ENCODE results near the gene ERC2.
"Not testable (repeated sequence)": the region's sequence is repeated elsewhere in the genome, so short reads cannot be mapped to it uniquely, and the experiment has no call there.

Gene ERC2

DNA sequence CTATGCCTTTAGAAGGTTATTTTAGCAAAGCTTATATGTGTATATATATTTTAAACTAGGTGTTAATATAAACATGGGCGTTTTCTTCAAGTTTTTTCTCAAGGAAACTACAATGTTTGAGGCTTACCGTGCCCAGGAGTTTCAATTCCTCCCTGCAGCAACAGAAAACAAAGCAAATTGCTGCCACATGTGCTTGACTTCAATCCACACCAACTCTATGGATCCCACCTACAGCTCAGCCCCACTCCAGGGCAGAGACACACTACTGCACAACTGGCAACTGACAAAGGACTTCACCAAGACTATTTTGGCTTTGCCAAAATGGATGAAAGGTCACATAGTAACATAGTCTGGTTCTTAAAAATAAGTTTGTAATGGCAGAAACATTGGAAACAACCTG is 346.6 kb downstream of the ERC2 start:
- no peak for DNase-seq (ENCODE audit: low read depth)

DNA sequence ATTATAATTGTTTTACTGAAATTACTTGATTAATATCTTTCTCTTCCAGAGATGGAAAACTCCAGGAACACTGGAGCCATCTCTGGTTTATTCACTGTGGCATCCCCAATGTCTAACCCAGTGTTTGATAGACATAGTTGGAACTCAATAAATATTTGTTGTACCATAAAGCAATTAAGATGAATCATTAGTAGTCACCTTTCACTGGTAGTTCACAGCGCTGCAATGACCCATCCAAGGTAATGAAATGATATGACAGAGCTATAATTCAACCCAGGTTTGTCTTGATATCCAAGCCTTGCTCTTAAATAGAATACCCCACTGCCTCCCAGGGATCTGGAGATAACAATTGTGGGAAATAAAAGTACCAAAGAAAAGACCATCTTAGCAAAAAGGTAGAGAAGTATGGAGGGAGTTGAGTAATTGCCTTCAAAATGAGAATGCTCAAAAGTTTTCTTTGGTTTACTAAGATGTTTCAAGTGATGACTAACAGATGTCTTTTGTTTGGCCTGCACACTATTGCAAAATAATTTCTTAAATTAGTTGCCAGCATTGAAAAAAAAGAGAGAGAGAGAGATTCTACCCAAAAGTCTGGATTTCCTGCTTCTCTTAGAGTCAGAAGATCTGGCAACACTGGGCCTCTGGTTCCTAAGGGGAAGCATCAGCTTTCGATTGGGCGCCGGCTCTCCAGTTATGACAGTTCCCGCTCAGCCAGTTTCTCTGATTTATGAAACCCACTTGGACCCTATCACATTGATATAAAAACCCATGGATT is 348.5 kb downstream of the ERC2 start:
- peak; percentile 68 for DNase-seq (ENCODE audit: low read depth)

GRCh38 chr3:56118968-56119367 is 349.3 kb downstream of the ERC2 start:
- no peak for DNase-seq (ENCODE audit: low read depth)

DNA sequence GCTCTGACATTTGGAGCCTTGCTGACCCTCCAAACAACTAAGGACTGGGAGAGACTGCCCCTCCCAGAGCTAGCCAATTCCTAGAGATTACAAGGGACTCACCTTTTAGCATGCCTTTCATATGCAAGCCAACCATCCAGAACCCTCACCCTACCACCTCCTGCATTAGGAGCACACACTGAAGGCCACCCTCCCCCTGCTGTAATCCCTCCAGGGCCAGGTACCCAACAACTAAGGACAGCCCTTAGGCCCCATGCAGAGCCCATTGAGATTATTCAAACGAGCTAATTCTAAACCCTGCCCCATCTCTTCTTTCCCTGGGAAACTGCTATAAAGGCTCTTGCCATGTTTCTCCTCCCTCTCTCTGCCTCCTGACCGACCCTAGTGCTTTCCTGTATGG is 352.6 kb downstream of the ERC2 start:
- no peak for DNase-seq (ENCODE audit: low read depth)

DNA sequence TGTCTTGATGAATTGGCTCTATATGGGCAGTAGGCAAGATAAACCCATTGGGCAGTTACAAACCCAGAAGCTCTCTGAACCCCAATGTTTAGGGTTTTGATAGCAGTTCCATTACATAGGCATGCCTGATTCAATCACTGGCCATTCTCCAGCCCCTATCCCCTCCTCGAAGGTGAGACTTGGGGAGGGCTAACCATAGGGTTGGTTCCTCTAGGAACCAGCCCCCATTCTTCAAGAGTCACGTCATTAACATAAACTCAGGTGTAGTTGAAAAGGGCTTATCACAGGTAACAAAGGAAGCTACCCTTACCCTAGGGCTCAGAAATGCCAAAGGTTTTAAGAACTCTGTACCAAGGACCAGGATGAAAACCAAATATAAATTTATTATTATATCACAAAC is 353.1 kb downstream of the ERC2 start:
- DNase-seq (ENCODE audit: low read depth) = no peak

DNA sequence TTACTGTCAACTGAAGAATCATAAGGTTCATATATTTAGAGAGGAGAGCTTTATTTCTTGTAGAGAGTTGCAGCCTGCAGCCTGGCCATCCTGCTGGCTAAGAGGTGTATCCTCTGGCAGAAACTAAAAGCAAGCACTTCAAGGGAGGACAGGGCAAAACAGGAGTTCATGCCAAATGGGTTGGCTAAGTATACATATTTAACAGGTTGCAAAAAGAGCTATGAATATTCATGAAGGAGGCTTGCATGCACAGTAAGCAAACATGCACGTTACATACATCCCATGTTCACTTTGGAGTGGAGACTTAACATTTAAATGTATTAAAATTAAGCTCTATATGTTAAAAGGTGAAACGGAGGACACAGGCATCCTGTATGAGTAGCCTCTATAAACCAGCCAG is 354.4 kb downstream of the ERC2 start:
- DNase-seq (ENCODE audit: low read depth) = no peak

- no peak for DNase-seq (ENCODE audit: low read depth)
Observed at GRCh38 chr3:56113231-56113630, 355.0 kb downstream of the ERC2 start.

DNA sequence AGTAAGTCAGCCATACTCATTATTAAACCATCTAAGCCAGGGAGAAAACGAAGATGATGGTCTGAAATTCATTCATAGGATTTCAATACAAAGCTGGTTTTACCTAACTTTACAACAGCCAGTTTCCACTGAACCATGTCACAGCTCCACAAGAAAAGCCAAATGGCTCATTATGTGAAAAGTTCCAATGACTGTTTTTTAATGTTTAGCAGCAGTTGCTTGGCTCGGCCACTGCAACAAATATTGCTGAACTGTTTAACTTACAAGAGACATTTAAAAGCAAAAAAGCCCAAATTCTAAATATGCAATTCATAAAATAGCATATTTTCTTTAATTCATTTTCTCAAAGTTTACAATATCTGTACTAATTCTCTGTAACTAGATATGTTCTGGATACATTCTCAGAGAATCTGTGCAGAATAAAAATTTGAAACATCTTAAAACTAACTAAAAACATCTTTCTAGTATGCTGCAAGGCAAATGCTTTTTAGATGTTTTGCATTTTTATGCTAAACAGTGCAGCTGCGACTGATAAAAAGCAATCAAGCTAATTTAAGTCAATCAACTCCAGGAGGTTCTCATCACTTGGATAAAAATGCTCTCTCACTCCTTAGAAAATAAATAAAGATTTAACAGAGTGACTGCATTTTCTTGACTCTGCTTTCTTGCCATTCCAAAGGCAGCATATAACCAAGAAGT is 356.5 kb downstream of the ERC2 start:
- no peak for DNase-seq (ENCODE audit: low read depth)

GRCh38 chr3:56110886-56111285 is 357.4 kb downstream of the ERC2 start:
- no peak for DNase-seq (ENCODE audit: low read depth)

- DNase-seq (ENCODE audit: low read depth) = no peak
Observed at GRCh38 chr3:56107157-56107556, 361.1 kb downstream of the ERC2 start.

- no peak for DNase-seq (ENCODE audit: low read depth)
Observed at GRCh38 chr3:56102032-56102431, 366.2 kb downstream of the ERC2 start.

- no peak for DNase-seq (ENCODE audit: low read depth)
Observed at GRCh38 chr3:56101576-56101975, 366.7 kb downstream of the ERC2 start.

GRCh38 chr3:56096999-56097398 is 371.3 kb downstream of the ERC2 start:
- DNase-seq (ENCODE audit: low read depth) = no peak

DNA sequence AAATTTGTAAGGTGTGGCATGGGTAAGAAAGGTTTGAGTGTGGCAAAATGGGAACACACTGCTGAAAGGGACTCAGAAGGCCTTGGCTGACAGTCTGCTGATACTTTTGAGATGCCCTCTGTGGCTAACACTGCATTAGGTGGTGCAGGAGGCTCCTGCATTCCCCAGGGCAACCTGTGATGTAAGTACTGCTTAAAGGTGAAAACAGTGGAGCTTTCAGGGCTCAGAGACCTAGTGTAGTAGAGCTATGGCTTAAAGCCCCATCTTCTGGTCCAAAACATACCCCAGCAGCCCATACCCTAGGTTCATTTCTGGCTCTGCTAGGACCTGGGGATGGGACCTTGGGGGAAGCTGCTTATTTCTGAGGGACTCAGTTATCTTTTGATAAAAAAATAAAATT is 374.1 kb downstream of the ERC2 start:
- DNase-seq (ENCODE audit: low read depth) = no peak

DNA sequence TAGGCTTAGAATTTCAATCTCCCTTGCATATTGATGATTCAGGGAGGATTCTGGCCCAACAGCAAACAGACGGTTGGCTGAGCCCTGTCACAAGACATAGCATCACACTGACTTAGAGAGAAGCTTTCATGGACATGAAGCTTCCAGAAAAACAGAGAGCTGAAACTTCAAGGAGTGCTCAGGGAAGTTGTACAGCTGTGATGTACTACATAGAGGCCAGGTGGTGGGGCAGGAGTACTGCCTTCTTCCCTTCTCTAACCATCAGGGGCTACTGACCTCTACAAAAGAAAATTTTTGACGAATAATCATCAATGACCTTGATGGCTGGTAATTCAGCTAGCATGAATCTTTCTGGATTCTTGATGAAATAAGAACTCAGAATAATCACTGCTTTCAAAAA is 378.5 kb downstream of the ERC2 start:
- no peak for DNase-seq (ENCODE audit: low read depth)

- DNase-seq (ENCODE audit: low read depth) = no peak
Observed at GRCh38 chr3:56087451-56088053, 380.7 kb downstream of the ERC2 start.

DNA sequence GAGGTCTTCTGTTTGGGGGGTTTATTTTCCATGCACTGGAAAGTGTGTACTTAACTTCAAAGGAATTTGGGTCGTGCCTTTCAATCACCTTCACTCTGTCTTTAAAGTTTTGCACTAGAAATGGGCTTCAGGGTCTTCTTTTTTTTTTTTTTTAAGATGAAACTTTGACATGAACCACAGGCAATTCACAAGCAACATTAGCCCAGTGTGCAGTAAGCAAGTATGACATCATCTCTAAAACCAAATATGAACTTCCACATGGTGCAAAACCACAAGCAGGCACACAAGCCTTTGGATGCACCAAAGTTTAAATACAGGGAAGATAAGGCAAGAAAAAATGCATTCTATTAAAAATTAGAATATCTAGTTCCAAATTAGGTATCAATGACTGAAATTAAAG is 381.9 kb downstream of the ERC2 start:
- DNase-seq (ENCODE audit: low read depth) = no peak

DNA sequence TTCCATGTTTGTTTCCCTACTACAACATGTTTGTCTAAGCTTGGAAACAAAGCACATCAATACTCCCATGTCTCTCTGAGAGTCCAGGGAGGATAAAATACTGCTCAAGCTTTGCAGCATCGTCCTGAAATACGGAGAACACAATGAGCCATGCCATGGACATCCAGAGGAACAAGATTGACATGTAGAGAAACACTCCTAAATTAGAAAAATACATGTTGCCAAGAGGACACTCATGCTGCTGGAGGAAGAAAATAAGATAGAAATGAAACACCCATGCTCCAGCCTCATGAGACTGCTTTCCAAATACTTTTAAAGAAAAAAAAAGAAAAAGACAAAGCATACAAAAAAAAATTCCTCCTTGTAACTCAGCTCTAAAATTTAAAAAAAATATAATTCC is 387.0 kb downstream of the ERC2 start:
- DNase-seq (ENCODE audit: low read depth) = no peak

DNA sequence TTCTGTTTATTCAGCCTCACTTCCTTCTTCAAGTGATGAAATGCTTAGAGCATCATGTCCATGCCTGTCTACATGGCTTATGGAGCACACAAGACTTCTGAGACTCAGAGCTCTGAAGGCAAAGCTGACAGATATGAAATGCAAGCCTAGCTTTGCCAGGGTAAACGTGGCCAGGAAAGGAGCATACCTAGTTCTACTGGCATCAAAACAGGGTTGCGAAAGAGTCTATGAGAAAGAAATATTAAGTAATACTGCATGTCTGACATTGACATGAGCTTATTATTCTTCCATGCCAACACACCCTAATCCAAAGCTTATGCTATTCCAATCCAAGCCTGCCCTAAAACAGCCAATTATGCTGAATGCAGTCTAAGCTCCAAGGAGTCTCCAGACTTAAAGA is 391.5 kb downstream of the ERC2 start:
- DNase-seq (ENCODE audit: low read depth) = no peak

GRCh38 chr3:56075089-56075488 is 393.2 kb downstream of the ERC2 start:
- DNase-seq (ENCODE audit: low read depth) = no peak

DNA sequence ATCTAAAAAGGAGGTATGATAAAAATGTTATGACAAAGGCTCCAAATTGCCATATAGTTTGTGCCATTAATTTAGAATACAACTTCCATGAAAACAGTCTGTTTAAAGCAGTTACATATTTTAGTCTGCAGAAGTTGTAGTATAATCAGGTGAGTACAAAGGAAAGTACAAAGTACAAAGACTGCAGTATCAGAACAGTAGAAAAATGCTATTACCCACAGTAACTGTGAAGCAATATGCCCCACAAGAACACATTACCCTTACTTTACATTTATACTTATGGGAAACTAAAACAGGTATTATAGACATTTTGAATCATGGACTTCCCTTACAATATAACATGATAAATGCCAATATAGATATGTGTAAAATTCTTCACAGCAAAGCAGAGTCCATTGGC is 398.5 kb downstream of the ERC2 start:
- DNase-seq (ENCODE audit: low read depth) = no peak

GRCh38 chr3:56066405-56066804 is 401.9 kb downstream of the ERC2 start:
- DNase-seq (ENCODE audit: low read depth) = not testable (repeated sequence)

DNA sequence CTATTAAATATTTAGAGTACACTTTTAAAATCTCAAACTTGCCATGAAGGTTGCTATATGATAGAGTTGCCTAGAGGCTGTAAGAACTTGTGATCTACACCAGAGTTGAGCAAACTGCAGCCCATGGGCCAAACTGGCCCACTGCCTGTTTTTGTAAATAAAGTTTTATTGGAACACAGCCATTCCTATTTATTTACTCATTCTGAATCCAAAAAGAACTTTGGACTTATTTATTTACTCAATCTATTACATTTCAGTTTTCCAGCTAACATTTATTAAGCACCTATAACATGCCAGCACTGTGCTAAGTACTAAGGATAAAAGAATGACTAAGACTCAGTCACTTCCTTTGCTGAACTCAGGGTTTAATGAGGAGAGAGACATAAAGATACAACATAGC is 403.6 kb downstream of the ERC2 start:
- no peak for DNase-seq (ENCODE audit: low read depth)

- DNase-seq (ENCODE audit: low read depth) = no peak
Observed at GRCh38 chr3:56061279-56061626, 407.0 kb downstream of the ERC2 start.

Data from GM04503 (cell line).